G401.6 (cell line): ENCODE results near the gene LAMC3.

ENCODE experiments used
- FAIRE-seq: peaks from 2 replicates; lab custom pipeline; 2012; peaks lifted over from hg19 to GRCh38; lab: Jason Lieb, UNC

LAMC3 gene

GRCh38 chr9:131008909-131009618, at the start of gene LAMC3:
TSS of gene LAMC3 (plus strand) at chr9:131009174. CDS start at chr9:131009215, 41 bp downstream.
- FAIRE-seq, result no peak

DNA sequence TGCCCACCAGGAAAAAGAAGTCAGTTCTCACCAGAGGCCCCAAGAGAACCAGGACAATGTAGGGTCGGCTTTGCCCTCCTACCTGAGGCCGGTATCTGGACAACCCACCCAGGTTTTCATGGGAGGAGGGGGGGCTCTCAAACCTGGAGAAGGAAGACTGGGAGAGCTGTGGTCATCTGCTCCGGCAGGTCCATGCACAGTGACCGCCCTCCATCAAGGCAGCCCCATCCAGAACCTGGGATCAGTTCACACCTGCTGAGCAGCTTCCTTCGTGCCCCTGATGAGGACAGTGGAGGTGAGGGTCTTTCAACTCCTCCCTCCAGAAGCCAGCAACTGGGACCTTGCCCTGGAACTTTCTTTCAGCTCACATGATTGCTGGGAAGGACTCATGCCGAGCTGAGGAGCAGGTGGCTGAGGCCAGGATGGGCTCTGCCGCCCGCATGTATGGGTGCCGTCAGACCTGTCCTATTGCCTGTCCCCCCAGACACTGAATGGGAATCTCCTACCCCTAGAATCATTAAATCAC, 49.1 kb upstream of the LAMC3 start:
- no peak for FAIRE-seq

DNA sequence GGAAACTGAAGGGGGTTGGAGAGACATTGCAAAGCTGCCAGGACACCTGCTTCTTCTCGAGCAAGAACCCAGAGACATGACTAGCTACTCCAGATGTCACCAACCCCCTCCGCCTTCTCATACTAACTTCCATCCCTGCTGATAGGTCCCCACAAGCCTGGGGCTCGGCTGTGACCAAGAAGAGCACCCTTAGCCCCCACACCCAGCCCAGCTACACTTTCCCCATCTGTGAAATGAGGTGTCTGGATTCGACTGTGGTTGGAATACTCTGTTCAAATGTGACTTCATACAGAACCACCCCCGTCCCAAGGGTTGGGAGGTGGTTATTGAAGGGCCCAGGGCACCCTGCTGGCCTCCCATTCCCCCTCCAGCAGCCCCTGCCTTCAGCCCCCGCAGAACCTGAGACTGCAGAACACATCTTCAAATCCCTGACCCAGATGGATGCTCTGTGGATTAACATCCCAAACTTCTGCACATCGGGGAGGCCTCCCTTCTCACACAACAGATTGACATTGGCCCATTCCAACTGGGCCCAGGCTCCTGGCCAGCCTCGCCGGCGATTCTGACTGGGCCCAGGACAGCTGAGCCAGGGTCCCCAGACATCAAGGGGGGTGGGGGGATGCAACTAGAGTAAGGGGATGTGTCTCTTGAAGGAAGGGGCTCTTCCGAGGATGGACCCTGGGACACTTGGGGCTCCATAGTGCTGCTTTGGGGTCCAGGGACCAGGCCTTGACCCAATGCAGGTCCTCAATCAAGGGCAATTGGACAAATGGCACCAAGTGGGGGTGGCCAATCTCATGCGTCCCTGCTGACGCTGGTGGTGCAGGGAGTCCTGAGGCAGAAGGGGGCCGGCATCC, 48.2 kb upstream of the LAMC3 start:
- no peak for FAIRE-seq

GRCh38 chr9:130961511-130962300, 47.3 kb upstream of the LAMC3 start:
- no peak for FAIRE-seq

- FAIRE-seq, result no peak
Observed at GRCh38 chr9:130962418-130963316, 46.3 kb upstream of the LAMC3 start.

DNA sequence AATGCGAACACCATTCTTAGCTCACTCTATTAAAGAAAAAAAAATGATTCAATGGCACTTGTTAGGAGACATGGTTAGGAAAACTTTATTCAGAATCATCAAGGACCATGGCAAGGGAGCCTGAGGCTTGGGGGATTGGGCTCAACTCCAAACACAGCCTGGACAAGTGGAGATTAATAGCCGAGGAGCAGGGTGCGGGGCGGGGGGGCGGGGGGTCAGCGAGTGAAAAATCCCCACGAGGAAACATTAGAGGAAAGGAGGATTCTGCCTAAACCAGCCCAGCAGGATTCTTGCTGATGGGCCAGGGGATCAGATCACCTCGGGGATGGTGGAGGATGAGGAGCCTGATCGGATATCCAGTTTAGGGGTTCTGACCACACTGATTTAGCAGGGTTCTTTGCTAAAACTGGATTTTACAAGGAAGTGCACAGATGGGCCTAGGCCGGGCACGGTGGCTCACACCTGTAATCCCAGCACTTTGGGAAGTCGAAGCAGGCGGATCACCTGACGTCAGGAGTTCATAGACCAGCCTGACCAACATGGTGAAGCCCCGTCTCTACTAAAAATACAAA, 45.6 kb upstream of the LAMC3 start:
- FAIRE-seq, result no peak

GRCh38 chr9:130963916-130964315, 45.1 kb upstream of the LAMC3 start:
- FAIRE-seq, result no peak

- no peak for FAIRE-seq
Observed at GRCh38 chr9:130965680-130966079, 43.3 kb upstream of the LAMC3 start.

GRCh38 chr9:130970052-130970451, 38.9 kb upstream of the LAMC3 start:
- FAIRE-seq, result no peak

DNA sequence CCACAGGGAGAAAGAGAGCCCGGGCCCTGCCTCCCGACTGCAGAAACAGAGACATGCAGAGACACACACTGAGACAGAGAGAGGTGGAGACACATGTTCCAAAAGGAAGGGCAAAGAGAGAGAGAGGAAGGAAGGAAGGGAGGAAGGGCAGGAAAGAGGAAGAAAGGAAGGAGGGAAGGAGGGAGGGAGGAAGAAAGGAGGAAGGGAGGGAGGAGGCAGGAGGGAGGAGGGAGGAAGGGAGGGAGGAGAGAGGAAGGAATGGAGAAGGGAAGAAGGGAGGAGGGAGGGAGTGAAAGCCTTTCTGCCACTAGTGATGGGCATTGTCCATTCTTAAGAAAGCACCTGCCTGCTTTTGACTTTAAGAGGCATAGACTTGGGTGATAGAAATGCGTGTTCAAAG, 38.1 kb upstream of the LAMC3 start:
- FAIRE-seq, result no peak

GRCh38 chr9:130971294-130971849, 37.6 kb upstream of the LAMC3 start:
- no peak for FAIRE-seq

DNA sequence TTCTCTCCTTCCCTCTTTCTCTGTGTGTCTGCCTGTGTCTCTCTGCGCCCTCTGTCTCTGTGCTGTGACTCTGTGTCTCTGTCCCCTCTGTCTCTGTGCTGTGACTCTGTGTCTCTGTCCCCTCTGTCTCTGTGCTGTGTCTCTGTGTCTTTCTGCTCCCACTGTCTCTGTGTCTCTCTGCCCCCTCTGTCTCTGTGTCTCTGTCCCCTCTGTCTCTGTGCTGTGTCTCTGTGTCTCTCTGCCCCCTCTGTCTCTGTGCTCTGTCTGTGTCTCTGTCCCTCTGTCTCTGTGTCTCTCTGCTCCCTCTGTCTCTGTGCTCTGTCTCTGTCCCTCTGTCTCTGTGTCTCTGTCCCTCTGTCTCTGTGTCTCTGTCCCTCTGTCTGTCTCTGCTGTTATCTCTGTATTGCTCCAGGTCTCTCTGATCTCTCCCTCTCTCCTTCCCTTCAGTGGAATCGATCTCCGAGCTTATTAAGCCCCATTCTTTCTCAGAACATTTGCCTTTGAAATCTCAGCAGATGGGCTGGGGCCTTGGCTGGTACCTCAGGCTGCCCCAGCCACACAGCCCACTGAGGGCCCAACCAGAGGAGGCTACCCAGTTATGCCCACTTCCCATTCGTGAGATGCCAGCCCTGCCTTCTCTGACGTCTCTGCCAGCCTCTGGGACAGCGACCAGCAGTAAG, 36.6 kb upstream of the LAMC3 start:
- FAIRE-seq, result no peak

DNA sequence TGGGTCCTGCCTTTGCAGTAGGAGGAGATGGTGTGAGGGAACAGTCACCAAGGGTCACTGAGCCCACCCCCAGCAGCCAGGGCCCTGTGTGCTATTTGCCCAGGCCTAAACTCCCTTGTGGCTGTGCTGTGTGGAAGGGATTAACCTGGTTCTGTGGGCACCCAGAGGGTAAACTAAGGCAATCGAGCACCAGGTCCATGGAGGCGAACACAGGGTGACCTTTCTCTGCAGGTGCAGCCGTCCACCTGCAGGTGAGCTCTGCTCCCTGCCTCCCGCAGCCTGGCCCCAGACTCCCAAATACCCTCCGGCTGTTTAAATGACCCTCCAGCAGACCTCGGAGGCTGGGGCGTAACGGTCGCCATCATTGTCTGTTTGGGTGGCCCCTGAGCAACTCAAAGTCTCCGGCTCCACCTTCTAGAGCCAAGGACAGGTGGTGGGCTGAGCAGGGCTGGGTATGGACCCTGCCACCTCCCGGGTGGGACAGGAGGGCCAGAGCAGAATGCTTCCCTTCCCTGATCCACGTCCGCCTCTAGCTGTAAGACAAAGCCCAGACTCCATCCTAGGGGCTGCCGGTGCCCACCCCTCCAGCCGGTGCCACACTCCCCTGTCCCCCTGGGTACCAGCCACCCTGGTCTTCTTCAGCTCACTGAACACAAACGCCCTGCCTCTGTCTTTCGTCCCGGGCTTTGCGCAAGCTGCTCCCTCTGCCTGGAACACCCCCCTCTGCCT, 35.9 kb upstream of the LAMC3 start:
- no peak for FAIRE-seq

- FAIRE-seq, result no peak
Observed at GRCh38 chr9:130973686-130974281, 35.2 kb upstream of the LAMC3 start.

DNA sequence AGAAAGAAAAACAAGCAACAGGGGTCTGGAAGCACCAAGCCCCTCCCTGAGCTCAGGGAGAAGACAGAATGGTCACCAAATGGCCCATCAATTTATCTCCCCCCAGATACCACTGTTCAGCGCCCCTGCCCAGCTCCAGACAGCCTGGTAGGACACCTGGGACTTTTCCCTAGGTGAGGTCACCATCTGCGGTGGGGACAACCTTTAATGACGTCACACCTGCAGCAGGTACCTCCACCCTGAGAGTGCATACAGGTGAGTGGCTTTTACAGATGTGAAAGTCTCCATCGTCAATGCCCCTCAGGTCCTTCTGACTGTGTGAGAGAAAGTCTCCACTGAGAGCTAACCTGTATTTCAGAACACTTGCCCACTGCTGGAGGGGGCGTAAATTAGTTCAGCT, 34.3 kb upstream of the LAMC3 start:
- no peak for FAIRE-seq

DNA sequence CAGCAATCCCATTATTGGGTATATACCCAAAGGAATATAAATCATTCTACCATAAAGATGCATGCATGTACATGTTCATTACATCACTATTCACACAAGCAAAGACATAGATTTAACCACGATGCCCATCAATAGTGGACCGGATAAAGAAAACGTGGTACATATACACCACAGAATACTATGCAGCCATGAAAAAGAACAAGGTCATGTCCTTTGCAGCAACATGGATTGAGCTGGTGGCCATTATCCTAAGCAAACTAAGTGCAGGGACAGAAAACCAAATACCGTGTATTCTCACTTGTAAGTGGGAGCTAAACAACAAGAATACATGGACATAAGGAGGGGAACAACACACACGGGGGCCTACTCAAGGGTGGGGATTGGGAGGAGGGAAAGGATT, 33.8 kb upstream of the LAMC3 start:
- no peak for FAIRE-seq

DNA sequence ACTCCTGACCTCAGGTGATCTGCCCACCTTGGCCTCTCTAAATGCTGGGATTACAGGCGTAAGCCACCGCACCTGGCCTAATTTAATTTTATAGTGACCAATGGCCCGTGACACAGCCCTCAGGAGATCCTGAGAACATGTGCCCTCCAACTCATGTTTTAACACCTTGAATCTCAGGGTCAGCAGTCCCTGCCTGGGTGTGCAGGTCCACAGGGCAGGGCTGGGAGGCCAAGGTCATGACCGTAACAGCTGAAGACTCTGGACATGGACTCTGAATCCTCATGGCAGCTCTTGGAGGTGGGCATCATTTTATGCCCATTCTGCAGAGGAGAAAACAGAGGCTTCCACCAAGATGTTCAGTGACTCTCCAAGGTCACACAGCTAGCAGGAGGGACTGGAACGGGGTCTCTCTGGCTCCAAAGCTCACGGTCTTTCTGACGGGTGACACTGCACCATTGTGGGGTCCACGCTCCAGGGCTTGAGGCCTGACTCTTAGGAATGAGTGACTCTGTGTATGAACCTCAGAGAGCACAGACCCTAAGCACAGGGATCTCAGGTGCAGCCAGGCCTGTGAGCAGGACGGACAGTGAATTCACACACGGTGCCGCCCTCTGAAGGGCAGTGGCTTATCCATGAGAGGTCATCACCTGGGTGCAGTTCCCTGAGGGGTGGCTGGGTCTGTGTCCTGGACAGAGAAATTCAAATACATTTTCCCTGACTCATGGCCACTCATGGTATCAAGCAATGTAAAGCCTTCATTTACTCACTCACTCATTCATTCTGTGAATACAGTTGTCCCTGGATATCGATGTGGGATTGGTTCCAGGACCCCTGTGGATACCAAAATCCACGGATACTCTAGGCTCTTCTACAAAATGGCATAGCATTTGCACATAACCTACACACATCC, 32.8 kb upstream of the LAMC3 start:
- no peak for FAIRE-seq

GRCh38 chr9:130977811-130978221, 31.2 kb upstream of the LAMC3 start:
- FAIRE-seq, result no peak
